NCI-H146 (cell line): ENCODE data around the gene FSTL4.
"Not testable (repeated sequence)": the region's sequence is repeated elsewhere in the genome, so short reads cannot be mapped to it uniquely, and the experiment has no call there.

Source experiments
- DNase-seq: peaks from one replicate; lab custom pipeline; 2025; lab: John Stamatoyannopoulos, UW

FSTL4 gene

DNA sequence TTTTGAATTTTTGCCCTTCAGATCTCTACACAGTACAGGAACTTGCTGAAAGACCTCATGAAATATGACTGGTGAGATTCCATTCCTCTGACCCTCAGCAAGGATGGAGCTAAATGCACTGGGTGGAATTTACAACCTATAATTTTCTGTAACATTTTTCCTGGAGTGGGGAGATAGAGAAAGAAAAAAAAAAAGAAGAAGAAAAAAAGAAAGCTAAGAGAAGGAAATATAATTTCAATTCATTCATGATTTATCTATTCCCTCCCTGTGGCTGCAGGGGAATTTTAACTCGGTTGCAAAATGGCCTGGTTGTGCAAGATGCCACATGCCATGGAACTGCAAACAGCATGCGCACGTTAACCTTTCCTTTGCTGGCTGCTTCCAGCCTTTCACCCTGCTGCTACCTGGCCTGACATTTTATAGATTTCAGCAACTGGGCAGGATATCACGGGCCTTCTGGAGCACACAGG is 155.4 kb downstream of the FSTL4 start:
- DNase-seq, result no peak

DNA sequence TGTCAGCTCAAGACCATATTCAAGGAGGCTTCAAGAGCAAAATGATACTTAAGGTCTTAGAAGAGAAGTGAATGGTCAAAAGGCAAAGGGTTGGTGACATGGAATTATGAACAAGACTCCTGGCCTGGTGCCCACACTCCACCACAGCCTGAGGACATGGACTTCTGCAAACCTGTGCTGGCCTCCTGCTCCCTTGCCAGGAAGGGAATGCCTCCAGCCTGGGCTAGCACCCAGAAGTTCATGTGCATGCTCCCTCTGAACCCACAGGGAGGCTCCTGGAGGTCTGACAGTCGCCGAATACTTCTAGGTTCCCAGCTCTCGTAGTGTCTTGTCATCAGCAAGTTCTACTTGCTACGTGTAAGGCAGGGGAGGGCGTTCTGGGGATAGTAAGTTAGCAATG is 156.7 kb downstream of the FSTL4 start:
- no peak for DNase-seq

DNA sequence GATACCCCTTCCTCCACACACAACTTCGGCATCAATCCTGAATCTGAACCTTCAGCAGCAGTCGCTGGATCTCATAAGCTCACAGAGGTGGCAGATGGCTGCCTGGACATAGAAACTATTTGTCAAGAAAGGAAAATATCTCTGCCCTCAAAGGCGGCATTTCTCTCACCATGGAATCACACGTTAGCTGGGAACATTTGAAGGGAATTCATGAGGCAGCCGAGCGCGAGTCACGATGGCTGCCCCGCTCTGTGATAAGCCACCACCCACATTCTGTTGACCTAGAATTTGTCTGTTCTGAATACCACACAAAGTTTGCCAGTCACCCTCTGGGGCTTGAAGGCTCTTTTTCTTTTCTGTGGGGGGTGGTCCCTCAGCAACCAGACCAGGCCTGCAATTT is 157.9 kb downstream of the FSTL4 start:
- no peak for DNase-seq

DNA sequence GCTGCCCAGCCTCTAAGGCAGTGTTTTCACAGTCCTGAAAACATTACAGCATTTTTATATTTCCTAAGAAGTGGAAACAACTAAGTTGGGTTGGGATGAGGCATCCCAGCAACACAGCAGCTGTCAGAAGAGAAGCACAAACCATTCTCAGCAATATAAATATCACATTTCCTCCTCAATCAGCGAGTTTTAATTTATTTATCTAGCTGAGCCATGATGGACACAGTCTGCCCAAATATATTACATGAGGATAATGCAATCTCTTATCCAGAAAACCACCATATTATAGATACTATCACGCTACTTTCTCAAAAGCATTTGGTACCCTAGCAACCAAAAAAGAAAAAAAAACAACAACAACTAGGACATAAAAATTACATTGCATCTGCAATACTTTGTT is 158.5 kb downstream of the FSTL4 start:
- no peak for DNase-seq

DNA sequence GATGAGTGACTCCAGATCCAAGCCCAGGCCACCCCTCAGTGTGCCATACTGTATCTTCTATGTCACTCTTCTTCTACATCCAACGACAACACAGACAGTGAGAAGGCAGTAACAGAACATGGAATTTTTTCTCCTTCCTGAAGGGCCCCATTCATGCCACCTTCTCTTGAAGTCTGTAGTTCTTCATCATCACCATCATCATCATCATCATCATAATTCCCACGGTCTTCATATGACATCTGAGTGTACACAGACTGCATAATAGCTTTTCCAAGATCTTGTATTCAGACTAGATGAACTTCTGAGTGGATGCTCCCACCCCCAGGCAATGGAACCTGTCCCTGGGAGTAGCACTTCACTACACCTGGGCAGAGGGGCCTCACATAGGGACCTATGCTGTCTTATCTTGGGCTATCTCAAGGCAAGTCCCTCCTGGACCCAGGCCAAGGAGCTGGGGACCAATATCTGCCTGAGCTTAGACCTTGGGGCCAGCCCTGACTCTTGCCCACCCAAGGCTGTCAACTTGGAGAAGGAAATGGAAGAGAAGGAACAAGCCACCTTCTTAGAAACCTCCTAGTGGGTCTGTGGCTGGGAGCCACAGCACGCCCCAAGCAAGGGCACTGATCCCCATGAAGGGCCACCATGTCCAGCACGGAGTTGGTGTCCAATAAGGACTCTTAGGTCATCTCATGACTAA is 159.1 kb downstream of the FSTL4 start:
- no peak for DNase-seq

DNA sequence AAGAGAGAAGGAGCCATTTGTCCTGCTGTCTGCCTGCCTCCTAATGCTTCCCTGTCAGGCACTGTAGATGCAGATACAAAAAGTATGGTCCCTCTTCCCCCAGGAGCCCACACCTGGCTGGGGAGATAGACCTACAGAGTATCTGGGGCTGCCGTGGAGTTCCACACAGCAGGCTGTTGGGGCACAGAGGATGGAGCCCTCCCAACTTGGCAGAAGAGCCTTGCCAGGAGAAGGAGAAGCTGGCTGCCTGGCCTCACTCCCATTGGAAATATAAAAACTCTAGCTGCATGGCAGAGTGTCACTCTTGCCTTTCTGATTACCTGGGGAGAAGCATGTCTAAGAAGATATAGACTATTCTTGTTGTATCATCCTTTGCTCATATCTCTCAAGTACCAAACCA is 160.4 kb downstream of the FSTL4 start:
- no peak for DNase-seq

DNA sequence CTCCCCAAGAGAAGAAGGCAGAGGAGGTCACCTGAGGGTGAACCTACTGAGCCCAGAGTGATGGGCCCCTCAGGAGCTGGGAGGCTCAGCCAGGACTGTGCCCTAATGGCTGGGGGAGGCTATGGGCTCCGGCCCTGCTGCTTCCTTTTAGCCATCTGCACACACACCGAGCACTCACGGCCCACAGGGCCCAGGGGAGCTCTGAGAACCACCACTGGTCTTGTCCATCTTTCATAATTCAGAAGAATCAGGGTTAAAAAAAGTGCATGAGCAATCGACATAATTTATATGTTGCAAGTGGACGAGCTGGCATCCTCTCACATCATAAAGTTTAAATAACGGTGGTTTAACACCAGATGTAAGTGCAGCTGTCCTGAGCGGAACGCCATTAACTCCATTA is 162.1 kb downstream of the FSTL4 start:
- DNase-seq, result no peak

DNA sequence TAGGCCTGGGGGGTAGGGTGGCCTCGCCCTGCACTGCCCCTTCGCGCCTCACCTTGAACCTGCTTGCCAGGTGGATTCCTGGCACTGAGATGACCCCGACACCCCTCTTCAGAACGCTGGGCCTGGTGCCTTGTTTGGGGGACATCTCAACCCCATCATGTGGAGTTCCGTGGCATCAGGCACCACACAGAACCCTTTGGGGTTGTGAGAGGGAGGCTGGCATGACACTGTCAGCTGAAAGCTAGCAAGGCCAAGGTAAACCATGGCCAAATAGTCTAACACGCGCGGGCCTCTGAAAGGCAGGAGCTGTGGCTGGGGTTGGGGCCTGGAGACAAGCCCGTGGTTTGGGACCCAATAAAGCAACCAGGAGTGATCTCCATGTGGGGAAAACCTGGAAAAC is 163.2 kb downstream of the FSTL4 start:
- no peak for DNase-seq

DNA sequence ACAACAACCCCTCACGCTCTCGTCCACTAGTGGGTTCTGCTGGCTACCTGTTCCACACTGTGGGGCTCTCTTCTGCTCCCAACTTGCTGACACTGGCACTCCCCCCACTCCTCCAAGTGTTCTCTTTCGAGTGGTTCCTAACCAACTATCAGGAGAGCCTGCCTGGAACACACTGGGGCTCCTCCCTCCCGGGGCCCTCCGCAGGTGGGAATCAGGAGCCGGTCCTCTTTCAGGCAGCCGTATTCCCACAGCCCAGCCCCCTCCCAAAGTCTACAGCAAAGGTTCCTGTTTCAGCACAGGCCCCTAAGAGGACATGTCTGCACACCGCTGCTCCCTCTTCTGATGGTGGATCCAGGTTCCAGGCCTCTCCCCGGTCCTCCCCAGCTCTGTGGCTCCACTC is 165.9 kb downstream of the FSTL4 start:
- DNase-seq, result no peak

DNA sequence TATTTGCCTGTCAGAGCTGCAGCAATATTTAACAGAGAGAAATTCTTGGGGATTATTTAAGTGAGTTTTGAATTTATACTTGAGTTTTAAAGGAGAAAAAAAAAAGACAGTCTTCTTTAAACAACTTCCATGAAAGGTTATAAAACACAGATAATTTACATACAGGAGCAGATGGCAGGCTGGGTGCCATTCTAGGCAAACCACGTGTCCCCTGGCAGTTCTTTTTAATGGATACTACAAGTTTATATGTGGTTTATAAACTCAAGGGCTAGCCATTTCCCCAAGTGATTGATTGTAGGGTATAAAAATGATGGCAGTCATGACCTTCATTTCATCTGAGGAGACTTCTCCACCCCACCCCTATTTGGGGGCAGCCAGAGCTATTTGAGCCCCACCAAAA is 166.6 kb downstream of the FSTL4 start:
- no peak for DNase-seq

DNA sequence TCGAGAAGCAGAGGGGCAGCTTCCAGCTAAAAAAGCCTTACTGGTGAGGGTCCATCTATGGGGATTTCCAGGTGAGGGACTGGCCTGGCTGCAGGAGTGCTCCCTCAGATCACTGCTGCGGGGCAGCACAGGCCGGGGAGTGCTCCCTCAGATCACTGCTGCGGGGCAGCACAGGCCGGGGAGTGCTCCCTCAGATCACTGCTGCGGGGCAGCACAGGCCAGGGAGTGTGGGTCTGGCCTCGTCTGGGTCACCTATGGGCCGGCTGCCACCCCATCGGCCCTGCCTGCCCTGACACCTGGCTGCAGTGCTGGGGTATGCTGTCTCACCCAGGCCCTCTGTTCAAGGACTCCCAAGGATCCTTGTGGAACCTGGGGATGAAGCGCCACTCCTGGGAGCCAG is 167.1 kb downstream of the FSTL4 start:
- DNase-seq, result not testable (repeated sequence)

DNA sequence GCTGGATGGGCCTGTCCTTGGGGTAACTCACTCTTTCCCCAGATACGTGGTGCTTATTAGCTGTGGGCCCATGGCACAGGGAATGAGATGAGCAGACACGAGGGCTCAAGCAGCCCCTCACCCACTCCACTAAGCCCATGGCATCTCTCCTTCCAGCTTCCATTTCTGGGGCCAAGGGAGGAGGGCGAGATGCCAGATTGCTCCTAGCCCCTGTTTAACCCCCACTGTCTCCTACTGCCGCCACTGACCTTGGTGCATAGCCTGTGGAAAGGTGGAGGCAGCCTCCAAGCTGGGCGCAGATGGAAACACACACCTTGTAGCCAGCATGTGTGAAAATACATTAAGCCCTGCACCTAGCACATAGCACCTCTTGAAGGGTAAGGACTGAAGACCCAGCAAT is 167.6 kb downstream of the FSTL4 start:
- DNase-seq, result no peak

DNA sequence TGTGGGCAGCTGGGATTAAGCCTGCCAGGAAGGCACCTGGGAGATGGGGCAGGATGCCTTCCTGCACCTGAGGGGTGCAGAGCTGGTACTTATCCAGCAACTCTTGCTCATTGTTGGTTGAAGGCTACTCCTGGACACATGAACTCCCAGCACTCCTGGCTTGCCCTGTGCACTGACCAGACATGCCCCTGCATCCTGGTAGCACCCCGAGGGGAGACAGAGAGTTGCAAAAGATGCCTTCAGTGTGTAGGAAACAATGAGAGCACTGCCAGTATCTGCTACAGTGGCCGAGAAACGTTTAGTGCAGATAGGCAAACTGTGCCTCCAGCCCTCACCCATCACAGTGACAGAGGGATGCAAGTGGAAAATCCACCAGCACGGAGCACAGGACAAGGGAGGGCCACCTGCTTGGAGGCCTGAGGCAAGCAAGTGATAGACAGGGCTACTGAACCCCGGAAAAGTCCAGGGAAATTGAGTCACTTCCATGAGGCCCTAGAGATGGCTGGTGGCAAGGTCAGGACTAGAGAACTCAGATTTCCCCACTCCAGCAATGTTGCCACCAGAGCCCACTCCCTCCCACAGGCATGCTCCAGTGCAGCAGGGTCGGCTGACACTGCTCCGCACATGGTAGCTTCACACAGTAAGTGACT is 171.1 kb downstream of the FSTL4 start:
- no peak for DNase-seq

DNA sequence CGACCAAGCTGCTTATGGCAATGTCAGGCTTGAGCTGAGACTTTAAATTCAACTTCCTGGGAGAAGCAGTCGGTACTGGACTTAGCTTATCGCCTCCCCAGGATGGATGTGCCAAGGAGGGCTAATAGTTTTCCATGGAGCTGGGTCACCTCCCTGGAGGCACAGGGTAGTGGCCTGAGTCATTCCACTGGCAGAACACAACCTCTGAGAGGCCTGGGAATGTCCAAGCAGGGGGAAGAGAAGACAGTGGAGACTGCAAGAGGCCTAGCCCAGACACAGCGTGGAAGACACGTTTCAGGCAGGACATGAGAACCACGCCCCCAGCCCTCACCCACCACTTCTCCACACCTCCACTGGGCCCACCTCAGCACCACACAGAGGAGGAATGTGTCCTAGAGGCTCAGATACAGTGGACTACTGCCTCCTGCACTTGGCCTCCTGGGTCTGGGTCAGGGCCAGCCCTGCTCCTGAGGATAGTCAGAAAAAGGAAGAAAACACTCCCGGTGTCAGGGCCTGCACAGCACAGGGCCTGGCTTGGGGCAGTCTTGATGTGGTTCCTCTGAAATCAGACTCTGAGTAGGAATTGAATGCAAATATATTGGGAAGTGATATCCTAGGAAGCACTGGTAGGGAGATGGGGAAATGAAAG is 171.8 kb downstream of the FSTL4 start:
- DNase-seq, result no peak

DNA sequence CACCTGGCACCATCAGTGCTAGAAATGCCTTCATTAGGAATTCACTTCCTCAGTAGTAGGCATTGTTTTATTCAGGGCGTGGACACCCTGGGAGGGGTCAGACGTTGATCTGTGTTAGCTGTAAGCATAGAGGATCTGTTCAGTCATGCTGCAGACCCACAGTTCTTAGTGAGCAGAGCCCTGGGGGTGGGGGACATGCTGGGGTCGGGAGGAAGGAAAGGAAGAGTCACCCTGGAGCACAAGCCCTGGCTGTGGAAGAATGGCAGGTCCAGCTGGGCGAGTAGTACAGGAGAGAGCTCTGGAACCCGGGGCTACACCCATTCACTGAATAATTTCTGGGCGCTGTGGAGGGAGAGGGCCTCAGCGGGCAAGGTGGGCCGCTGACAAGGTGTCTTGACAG is 172.5 kb downstream of the FSTL4 start:
- no peak for DNase-seq

DNA sequence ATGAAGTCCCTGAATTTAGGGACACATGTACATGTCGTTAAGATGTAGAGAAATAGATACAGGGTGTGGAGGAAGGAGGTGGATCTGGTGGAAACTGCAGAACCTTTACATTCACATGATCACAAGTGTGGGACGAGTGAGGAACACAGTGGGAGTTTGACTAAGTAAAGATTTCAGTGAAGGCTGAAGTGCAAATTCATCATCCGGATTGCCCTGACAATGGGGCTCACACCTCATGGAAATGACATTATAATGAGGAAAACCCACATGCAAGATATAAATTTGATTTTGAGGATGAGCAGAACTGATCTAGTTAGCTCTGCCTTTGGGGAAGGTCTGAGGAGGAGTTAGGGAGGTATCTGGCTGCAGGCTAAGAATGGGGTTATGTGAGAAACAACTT is 173.9 kb downstream of the FSTL4 start:
- no peak for DNase-seq

DNA sequence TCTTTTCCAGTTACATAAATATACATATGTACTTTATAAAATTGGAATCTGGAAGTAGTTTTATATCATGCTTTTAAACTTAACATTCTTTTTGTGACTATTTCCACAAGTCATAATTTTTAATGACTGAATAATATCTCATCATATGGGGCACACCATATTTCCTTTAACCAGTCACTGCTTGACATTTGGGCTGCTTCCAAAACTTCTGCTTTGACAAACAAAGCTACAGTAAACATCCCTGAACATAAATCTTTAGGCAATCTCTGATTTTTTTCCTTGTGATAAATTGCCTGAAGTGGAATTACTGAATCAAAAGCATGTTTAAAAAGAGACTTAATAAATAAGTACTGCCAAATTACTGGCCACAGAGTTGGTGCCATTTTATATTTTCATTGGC is 178.0 kb downstream of the FSTL4 start:
- DNase-seq, result no peak

DNA sequence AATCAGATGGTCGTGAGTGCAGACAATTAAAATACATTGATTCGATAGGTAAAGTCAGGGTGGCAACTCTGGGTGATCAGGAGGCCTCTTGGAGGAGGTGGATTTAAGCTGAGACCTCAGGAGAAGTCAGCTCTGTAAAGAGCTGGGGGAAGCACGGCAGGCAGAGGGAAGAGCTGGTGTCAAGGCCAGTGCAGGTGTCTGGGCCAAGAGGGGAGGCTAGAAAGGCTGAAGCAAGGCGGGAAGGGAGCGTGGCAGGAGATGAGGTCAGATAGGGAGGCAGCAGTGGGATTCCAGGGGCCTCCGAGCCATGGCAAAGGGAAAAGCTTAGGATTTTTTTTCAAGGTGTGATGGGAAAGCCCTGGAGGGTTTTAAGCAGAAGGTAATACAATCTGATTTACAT is 178.7 kb downstream of the FSTL4 start:
- DNase-seq, result no peak

DNA sequence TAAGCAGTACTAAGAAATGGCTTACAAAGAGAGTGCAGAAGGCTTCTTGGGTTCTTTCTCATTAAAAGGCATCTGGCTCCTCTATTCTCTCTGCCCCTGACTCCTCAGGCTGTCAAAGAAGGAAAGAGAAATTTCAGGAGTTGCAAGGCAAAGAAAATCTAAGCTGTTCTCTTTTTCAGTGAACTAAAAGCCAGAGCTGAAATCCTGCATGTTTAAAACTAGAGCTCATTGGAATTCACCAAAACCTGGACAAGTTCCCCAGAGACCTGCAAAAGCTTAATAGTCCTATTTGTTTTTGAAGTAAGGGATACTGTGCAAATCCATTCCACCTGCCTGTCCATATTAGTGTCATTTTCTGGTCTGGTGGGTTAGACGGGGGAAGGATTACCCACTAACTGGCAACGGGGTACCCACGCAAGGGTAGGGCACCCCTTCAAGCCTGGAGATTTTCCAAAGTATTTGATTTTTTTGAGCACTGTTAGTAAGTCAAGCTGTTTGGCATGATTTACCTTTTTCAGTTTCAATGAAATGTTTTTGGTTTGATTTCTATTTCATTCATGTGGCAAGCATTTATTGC is 179.3 kb downstream of the FSTL4 start:
- no peak for DNase-seq

DNA sequence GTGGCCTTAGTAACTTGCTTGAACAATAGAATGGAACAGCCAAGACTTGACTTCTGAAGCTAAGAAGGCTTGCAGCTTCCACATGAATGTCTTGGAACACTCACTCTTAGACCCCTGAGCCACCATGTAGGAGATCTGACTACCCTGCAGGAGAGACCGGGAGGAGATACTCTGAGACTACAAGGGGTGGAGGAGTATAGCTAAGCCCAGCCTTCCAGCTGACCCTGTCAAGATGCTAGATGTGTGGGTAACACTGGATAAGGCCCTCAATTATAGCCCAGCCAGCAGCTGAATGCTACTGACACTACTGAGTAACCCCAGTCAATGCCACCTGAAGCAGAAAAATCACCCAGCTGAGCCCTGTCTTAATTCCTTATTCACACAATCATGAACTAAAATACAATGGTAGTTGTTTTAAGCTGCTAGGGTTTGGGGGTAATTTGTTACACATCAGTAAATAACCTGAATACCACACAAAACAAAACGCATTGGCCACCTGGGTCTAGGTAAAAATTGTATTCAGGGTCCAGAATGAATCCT is 180.9 kb downstream of the FSTL4 start:
- no peak for DNase-seq

DNA sequence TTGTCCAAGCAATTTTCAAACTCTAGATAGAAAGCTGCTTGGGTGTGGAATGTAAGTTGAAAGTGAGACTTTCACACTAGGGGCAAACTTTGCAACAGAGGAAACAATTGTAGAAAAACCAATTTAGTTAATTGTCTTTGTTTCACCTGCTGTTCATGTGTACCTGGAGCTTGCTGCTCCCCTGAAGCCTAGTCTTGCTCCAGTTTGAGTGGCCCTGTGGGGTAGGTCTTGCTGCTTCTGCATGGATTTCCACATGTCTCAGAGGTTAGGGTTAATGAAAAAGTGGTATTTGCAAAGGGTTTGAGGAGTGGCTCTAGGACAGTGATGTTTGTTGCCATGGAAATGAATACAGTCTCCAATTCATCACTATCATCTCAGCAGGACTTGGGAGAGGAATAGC is 182.2 kb downstream of the FSTL4 start:
- no peak for DNase-seq

DNA sequence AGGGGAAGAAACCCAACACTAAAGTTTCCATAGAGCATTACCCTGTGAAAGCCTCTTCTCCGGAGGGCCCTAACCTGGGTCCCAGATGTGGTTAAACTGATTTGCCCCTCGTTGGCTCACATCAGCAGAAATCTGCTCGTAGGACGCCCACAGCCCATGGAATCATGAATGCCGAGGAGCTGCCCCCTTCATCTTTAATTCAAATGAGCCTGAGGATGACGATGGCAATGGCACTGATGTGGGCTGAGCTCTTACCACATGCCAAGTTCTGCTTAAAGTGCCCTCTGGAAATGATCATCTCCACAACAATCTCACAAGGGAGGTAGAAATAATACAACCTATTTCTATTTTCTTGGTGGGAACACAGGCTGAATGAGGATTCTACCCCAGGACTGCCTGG is 183.3 kb downstream of the FSTL4 start:
- no peak for DNase-seq
